Calu3 (cell line): ENCODE data around the gene CRYBA4. TPM values are rescaled to one million over a fixed set of nuclear protein-coding genes. Genes with fewer than 3 reads are reported as not detected.

Experiments used
- BruUV-seq: library from RNA; stranded (reverse); fragments of 400-500 nt; replicated peaks from 2 replicates; lab custom pipeline; 2021; lab: Mats Ljungman, UMichigan
- CTCF ChIA-PET: fragments of 300-600 bp; sonication (Branson Sonifier 250); formaldehyde crosslinking; loops from one replicate; lab custom pipeline; 2022; ENCODE audit warnings: antibody characterized with exemption; lab: Charles Lee
- DNase-seq: peaks from one replicate; pipeline ENCODE4 v3.0.0; 2022
- H3K27ac Mint-ChIP-seq: one replicate; pipeline ENCODE4 v1.8.0; 2022; ENCODE audit warnings: mixed read lengths; ENCODE audit not compliant: unreplicated experiment
- H3K27me3 Mint-ChIP-seq: one replicate; pipeline ENCODE4 v1.8.0; 2022; ENCODE audit warnings: mixed read lengths; ENCODE audit not compliant: unreplicated experiment
- H3K36me3 Mint-ChIP-seq: one replicate; pipeline ENCODE4 v1.8.0; 2022; ENCODE audit warnings: mild to moderate bottlenecking, moderate library complexity, mixed read lengths; ENCODE audit not compliant: insufficient read depth, unreplicated experiment
- H3K4me1 Mint-ChIP-seq: one replicate; pipeline ENCODE4 v1.8.0; 2022; ENCODE audit warnings: mild to moderate bottlenecking, low read depth, mixed read lengths; ENCODE audit not compliant: unreplicated experiment
- H3K4me3 Mint-ChIP-seq: one replicate; pipeline ENCODE4 v1.8.0; 2022; ENCODE audit warnings: mild to moderate bottlenecking, low read depth, moderate library complexity, mixed read lengths; ENCODE audit not compliant: unreplicated experiment
- H3K9me3 Mint-ChIP-seq: one replicate; pipeline ENCODE4 v1.8.0; 2022; ENCODE audit warnings: low read depth, mixed read lengths; ENCODE audit not compliant: unreplicated experiment
- CTCF ChIP-seq: fragments of 200-600 bp; IDR thresholded peaks from one replicate; pipeline ENCODE4 v1.8.0; 2022; ENCODE audit warnings: antibody characterized with exemption; ENCODE audit not compliant: unreplicated experiment
- intact Hi-C: fragments of 100-400 bp; cut with micrococcal nuclease; formaldehyde crosslinking; loops from one replicate; pipeline ENCODE4 v1.10.0; 2022; ENCODE audit not compliant: unreplicated experiment
- total RNA-seq: library from RNA; stranded (reverse); gene quantifications from 2 replicates; pipeline ENCODE4 v1.2.3, GENCODE V29; 2022

The CRYBA4 gene
- total RNA-seq, 1 experiment from 2014 or later, result not detected

GRCh38 chr22:26599505-26599904, 22.3 kb upstream of the CRYBA4 start:
- H3K4me1 Mint-ChIP-seq, result peaks cover 20% of the 10 kb centered on the region

DNA sequence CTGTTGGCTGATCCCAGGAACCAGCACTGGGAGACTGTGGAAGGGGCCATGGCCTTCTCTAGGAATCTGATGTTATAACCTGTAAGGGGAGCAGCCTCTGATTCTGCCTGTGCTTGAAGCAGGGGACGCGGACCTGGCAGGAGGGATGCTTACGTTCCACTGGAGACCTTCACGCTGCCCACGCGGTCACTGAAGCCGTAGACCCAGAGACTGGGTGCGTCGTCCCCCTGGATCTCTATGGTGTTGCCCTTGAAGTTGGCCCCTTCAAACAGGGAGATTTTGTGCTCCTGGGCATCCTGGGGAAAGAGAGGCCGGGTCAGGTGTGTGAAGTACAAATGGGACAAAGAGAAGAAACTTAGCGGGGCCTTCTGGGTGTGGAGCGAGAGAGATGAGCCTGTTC, 20.0 kb upstream of the CRYBA4 start:
- Mint-ChIP-seq H3K36me3 (peaks cover 3% of the 10 kb centered on the region), H3K4me1 (peaks cover 19% of the 10 kb centered on the region), H3K27ac (no peak overlapping the region), H3K4me3 (no peak overlapping the region), H3K9me3 (no peaks in the 10 kb centered on the region), H3K27me3 (peaks cover 69% of the 10 kb centered on the region)
- no peak for TF ChIP-seq CTCF
- BruUV-seq, result no TSS peak
- intact Hi-C loops, result no loop called here
- DNase-seq, result no peak
- CTCF ChIA-PET, result interaction anchor here (0.6 kb wide), 1 partner anchor 1655 kb away, joined by 3 read pairs; no protein-coding TSS in a partner anchor

More at GRCh38 chr22:26599505-26599904, 22.3 kb upstream of the CRYBA4 start:
- CTCF ChIA-PET, result no interaction called here
- Mint-ChIP-seq H3K27me3 (peaks cover 70% of the 10 kb centered on the region), H3K27ac (no peak overlapping the region), H3K36me3 (peaks cover 3% of the 10 kb centered on the region), H3K9me3 (no peaks in the 10 kb centered on the region), H3K4me3 (no peak overlapping the region)
- no peak for TF ChIP-seq CTCF
- intact Hi-C loops, result no loop called here
- DNase-seq, result no peak
- BruUV-seq, result no TSS peak

DNA sequence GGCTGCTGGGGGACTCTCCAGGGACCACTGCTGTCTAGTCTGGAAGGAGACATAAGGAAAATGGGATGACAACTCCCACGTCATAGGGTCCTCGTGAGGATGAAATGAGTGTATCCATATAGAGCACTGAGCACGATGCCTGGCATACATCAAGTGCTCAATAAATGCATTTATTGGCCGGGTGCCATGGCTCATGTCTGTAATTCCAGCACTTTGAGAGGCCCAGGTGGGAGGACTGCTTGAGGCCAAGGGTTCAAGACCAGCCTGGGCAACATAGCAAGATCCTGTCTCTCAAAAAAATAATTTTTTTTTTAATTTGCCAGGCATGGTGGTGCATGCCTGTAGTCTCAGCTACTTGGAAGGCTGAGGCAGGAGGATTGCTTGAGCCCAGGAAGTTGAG, 19.6 kb upstream of the CRYBA4 start:
- peaks cover 15% of the 10 kb centered on the region for H3K4me1 Mint-ChIP-seq
- H3K27ac Mint-ChIP-seq, result no peak overlapping the region
- H3K9me3 Mint-ChIP-seq, result no peaks in the 10 kb centered on the region
- H3K4me3 Mint-ChIP-seq, result no peak overlapping the region
- no peak for DNase-seq
- TF ChIP-seq CTCF, result no peak
- H3K36me3 Mint-ChIP-seq, result peaks cover 3% of the 10 kb centered on the region
- BruUV-seq, result no TSS peak
- CTCF ChIA-PET, result no interaction called here
- peaks cover 65% of the 10 kb centered on the region for H3K27me3 Mint-ChIP-seq
- intact Hi-C loops, result no loop called here

DNA sequence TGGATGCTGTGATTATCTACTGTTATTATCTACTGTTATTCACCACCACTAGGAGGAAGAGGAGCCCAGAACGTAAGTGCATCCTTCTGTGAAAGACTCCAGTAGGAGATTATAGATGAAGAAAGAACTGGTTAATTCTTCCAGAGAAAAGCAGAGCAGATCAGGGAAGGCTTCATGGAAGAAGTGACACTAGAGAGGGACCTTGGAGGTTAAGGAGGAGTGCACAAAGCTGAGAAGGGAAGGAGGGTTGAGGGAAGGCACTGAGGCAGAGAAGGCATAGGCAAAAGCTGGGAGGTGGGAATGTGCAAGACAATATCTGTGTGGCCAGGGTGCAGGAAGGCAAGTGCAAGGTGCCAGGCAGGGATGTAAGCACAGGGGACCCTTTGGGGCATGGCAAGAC, 17.4 kb upstream of the CRYBA4 start:
- H3K9me3 Mint-ChIP-seq, result no peaks in the 10 kb centered on the region
- BruUV-seq, result no TSS peak

More for the DNA sequence above, 17.4 kb upstream of the CRYBA4 start:
- no peak for TF ChIP-seq CTCF
- DNase-seq, result no peak
- Mint-ChIP-seq H3K4me1 (no peaks in the 10 kb centered on the region), H3K27ac (no peak overlapping the region), H3K4me3 (no peak overlapping the region), H3K27me3 (peaks cover 66% of the 10 kb centered on the region), H3K36me3 (no peaks in the 10 kb centered on the region)
- CTCF ChIA-PET, result no interaction called here
- intact Hi-C loops, result no loop called here
